Activated CD4-positive, alpha-beta T cell treated with anti-CD3 and anti-CD28 coated beads, Interleukin-2, amount 50 U/mL, for 4 hours (primary cell): ENCODE data around the gene RRAGC.
"Not testable (repeated sequence)": the region's sequence is repeated elsewhere in the genome, so short reads cannot be mapped to it uniquely, and the experiment has no call there.

Source experiments
- DNase-seq, 2 experiments: peaks; one replicate each; pipeline ENCODE4 v3.0.0-alpha.2; 2020

RRAGC gene

GRCh38 chr1:38815903-38816627 is 43.5 kb downstream of the RRAGC start:
- DNase-seq, result no peak

GRCh38 chr1:38814984-38815464 is 44.5 kb downstream of the RRAGC start:
- no peak for DNase-seq

GRCh38 chr1:38814444-38814983 is 45.1 kb downstream of the RRAGC start:
- DNase-seq, result no peak

GRCh38 chr1:38812981-38813380 is 46.6 kb downstream of the RRAGC start:
- no peak for DNase-seq

- not testable (repeated sequence) for DNase-seq
Measured at GRCh38 chr1:38811466-38811865, 48.1 kb downstream of the RRAGC start.

- DNase-seq, result no peak
Measured at GRCh38 chr1:38806090-38806489, 53.5 kb downstream of the RRAGC start.

- no peak for DNase-seq
Measured at GRCh38 chr1:38805036-38805435, 54.5 kb downstream of the RRAGC start.

- DNase-seq, result no peak
Measured at GRCh38 chr1:38804062-38804886, 55.3 kb downstream of the RRAGC start.

GRCh38 chr1:38803647-38804046 is 55.9 kb downstream of the RRAGC start:
- no peak for DNase-seq

- no peak for DNase-seq
Measured at GRCh38 chr1:38800720-38801671, 58.6 kb downstream of the RRAGC start.

- no peak for DNase-seq
Measured at GRCh38 chr1:38793299-38793698, 66.3 kb downstream of the RRAGC start.

GRCh38 chr1:38791892-38792291 is 67.7 kb downstream of the RRAGC start:
- DNase-seq, result no peak

GRCh38 chr1:38791164-38791515 is 68.4 kb downstream of the RRAGC start:
- no peak for DNase-seq

- DNase-seq, result no peak
Measured at GRCh38 chr1:38790422-38791163, 69.0 kb downstream of the RRAGC start.

- DNase-seq, result no peak
Measured at GRCh38 chr1:38789498-38790169, 69.9 kb downstream of the RRAGC start.

- no peak for DNase-seq
Measured at GRCh38 chr1:38788341-38789336, 70.9 kb downstream of the RRAGC start.
